Measurements from ENCODE around the gene TMEM158.

TMEM158 gene

DNA sequence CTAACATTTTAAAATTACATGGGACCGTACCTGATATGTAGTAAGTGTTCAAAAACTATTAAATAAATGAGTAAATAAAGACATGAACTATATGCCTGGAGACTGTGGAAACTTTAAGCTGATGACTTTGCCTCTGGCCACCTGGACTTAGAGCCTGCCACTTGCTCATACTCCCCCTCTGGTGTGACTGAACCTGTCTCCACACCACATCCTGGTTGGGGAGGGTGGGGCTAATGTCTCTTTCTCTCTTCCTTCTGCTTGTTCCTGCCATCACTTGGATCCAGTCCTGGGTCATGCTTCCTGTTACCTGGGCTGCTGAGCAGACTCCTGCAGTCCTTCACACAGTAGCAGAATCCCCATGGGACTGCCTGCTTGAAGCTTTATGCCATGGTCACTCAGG, 8.2 kb upstream of the TMEM158 start:
- no peak for DNase-seq (ENCODE audit: low read depth in 2 of 2)

DNA sequence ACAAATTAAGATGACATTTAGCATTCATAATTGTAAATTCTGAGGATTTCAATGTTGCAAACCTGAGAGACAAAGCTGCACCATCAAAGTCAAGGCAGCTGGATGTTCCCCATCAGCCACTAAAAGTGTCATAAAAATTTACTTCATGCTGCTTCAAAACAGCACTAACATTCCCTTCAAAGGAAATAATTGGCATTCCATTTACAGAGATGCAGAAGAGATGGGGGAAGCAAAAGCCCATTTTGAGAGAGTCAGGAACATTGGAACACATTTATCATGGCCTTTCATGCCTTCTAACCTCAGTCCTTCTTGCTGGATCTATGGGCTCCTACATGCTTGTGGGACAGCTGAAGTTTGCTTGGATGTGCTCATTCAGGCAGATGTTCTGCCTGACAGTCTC, 6.4 kb upstream of the TMEM158 start:
- no peak for DNase-seq (ENCODE audit: low read depth in 2 of 2)

DNA sequence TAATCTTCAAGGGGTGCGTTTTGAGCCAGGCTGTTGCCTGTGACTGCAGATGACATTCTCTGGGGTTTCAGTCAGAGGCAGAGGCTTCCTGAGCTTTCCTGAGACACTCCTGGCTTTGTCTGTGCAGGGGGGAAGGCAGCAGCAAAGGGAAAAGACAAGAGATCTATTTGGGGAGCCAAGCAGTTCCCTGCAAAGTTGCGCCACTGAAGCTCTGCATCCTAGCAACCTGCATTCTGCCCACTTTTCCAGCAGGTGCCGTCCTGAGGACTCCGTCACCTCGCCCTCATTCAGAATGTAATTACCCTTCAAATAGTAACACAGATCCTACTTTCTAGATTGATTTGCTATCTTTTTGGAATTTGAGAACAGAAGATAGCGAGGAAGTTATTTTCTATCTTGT, 1.9 kb upstream of the TMEM158 start:
- DNase-seq (ENCODE audit: low read depth in 2 of 2) = no peak

DNA sequence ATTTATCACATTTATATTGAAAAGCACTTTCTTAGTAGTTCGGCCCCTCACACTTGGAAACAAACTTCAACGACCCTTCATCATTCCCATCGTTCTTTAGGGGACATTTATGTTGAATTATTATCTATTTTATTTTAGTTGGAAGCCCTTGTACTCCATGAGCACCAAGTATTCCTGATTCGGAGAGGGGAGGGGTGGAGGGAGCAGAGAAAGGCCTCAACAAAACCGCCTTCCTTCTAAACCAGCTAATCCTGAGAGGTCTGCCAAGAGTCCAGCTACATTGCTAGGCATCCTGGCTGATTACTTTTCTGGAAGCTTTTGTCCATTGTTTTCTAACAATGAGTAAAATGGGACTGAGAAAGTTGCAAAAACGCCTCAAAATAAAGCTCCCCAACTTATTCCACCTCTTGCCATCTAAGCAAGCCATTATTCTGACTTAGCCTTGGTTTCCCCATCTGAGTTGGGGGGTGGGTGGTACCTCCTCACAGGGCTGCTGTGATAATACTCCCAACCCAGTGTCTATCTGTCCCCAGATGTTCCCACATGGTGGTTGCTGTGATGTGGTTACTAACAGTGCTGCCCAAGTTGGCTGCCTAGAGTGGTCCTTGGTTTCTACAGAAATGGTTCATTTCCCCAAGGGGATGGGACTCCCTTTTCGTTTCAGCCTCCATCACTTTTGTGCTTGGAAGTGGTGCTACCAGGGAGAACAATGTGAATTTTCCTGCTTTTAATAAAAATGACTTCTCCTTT, 1.2 kb upstream of the TMEM158 start:
- DNase-seq (ENCODE audit: low read depth in 2 of 2) = no peak

DNA sequence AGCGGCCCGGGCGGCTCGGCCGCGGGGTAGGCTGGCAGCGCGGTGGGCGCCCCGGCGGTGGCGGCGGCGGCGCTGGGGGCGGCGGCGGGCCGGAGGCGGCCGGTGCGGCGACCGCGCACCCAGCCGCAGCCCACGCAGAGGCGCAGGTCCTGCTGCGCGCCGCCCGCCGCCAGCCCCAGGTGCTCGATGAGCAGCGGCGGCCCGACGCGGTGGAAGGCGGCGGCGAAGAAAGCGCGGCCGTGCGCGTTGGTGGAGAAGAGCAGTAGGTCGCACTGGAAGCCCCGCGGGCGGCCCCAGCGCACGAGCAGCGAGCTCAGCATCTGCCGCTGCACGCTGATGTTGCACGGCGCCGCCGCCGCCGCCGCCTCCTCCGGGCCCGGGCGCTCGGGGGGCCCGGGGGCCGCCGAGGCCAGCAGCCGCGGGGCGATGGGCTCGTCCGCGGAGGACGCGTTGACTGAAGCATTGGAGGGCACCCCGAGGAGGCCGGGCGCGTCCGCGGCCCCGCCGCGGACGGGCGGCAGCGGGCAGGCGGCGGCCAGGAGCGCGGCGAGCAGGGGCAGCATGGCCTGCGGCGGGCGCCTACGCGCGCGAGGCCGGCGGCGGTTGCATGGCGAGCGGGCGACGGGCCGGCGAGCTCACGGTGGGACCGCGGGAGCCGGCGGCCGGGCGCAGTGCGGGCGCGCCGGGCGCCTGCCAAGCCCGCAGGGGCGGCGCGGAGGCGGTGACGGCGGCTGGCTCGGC, 452 bp downstream of the TMEM158 start:
- DNase-seq (ENCODE audit: low read depth in 2 of 2) = peak in 1 of 2 donors; percentile 17

DNA sequence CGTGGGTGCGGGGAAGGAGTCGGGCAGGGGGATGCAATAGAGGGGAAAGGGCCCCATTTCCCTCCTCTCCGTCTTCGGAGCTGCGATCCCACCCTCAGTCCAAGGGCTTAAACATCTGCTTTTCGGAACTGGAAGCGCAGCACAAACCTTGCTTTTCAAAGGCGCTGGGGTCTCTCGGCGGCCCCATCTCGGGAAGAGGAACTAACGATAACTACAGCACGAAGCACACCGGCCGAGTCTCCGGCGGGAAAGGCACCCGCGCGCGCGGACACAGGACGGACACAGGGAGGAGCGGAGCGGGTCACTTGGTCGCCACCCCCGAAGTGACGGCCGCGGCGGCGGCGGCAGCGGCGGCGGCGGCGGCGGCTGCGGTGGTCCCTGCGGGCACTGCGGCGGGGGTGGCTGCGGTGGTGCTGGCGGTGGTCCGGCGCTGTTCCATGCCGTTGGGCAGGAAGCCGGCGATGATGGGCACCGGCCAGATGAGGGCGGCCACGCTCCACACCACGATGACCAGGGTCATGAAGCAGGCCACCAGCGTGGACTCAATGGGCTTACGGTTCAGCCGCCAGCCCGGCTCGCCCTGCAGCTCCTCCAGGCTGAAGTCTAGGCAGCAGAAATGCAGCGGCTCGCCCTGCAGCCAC, 1.1 kb downstream of the TMEM158 start:
- no peak for DNase-seq (ENCODE audit: low read depth in 2 of 2)

DNA sequence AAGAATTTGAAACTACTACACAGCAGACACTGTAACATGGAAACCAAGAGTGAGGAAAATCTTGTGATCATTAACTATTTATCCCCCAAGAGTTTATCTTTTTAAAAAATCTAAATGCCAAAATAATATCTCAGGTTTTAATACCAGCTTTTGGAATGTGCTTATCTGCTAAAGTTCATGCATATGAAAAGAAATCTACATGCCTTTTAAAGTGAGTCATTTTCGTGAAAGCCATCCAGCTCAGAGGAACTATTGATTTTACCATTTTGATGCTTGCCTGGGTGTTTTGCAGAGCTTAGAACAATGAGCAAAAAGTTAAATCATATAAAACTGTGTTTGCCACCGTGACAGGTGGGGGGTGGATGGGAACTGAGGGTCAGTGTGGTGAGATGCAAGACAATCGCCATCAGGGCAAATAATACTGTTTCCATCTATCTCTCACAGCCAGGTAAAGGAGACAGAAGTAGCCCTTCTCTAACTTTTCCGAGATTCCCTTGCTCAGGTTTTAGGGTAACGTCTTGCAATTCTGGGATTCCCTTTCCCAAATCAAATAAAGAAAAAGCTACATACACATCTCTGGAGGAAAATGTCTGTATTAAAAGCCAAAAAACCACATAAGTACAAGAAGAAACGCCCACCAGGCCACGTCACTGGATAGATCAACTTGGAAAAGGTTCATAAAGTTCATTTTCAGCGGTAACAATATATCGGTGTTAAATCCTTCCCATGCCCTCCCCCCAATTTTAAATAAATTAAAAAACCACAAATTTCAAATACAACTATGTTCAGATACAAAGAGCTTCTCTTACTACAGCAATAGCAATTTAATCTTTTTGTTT, 2.0 kb downstream of the TMEM158 start:
- DNase-seq (ENCODE audit: low read depth in 2 of 2) = no peak

DNA sequence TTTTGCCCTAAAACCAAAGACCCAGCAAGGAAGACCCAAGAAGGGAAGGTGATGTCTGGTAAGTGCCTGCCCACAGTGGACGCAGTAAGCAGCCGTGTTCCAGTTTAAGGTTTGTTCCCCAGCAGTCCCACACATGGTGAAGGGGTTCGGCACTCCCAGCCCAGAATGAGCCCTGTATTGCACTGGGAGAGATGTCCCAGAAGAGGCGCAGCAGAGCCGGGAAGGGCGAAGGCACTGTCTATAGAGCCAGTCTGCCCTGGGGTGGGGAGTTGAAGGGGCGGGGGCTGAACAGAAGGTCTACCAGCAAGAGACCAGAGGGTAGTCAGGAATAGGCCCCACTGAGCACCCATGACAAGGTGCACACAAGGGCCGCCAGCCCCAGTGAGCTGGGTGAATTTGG, 6.4 kb downstream of the TMEM158 start:
- DNase-seq (ENCODE audit: low read depth in 2 of 2) = no peak

DNA sequence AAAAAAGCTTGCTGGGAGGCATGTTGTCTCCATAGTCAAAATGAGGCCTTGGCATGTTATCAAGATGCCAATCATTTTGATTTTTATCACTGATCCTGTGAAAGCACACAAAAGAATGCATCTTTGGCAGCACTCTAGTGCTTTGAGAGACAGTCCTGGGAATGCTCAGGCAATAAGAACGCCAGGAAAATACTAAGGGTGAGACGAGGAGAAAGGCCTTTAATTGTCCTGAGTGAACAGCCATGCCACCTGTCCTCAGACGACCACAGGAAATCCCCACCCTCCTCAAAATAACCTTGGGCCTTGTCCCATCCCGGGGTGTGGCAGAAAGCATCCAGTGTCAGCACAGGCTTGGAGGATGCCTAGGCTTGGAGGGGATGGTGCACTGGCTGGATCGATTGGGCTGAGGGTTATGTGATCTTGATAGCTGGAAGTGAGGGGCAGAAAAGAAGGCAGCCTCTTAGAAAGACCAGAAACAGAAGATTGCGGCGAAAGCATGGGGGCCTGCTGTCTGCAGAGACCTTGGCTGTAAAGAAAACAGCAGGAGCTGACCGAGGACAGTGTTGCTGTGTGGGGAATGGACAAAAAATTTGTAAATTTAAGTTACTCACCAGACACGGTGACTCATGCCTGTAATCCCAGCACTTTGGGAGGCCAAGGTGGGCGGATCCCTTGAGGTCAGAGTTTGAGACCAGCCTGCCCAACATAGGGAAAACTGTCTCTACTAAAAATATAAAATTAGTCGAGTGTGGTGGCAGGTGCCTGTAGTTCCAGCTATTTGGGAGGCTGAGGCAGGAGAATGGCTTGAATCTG, 7.3 kb downstream of the TMEM158 start:
- DNase-seq (ENCODE audit: low read depth in 2 of 2) = no peak

DNA sequence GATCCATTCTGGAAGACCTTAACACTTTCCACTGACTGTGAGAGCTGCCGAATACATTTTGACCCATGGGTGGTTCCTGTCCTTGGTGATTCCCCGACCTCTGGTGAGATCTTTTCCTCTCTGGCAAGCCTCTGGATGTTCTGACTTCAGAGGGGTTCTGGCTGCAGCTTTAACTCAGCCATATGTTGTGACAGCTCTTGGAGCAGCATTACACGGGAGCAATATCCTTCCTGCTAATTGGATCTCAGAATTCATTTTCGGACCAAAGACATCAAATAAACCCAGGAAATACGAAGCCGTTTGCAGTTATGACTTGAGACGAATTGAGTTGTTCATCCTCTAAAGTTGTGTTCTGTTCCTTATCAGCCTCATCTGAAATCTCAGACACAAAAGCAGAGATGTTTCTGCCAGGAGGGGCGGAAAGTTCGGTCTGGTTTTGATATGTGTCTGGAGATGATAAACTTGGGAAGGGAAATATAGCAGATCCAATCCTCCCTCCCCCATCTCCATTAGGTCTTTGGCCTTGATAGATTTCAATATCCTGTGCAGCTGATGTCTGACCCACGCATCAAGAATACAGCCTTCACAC, 10.0 kb downstream of the TMEM158 start:
- no peak for DNase-seq (ENCODE audit: low read depth in 2 of 2)

DNA sequence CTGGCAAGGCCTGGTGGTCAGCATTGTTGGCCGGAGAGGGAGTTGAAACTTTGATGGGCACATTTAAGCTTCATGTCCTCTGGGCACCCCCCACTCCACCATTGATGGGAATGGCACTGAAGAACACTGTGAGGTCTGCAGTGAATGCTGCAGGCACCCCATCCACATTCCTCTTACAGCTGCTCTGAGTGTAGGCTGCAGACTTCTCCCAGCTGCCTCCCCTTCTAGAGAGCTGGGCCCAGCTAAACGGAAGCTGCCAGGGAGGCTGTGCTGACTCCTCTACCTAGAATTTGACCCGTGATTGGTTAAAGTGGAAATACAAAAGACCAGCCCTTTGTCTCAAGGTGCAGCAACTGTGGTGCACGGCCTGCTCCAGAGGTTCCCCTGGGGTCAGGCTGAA, 10.6 kb downstream of the TMEM158 start:
- no peak for DNase-seq (ENCODE audit: low read depth in 2 of 2)

DNA sequence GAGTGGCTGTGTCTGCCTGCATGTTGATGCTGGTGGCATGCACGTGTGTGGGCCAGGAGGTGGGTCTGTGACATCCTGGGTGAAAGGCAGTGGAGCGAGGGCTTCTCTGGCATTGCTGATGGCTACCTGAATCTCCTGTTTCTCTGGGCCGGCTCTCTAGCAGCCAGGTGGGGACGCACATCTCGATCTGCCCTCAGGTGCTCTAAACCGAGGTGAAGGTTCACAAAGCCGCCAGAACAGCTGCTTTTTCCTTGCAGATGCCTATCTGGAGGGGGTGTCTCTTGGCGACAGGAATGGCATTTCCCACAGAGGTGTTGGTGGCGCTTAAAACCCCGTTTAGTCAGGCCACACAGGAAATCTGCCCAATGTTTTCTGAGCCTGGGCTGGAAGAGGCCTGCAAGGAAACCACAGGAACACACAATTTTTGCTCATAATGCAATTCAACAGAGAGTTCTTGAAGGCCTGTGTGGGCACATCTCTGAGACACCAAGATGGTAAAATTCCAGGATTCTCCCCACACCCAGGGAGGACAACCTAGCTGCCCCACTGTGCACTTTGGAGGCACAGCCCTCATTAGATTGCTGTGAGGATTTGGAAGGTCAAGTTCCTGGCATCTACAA, 11.9 kb downstream of the TMEM158 start:
- DNase-seq (ENCODE audit: low read depth in 2 of 2) = no peak

DNA sequence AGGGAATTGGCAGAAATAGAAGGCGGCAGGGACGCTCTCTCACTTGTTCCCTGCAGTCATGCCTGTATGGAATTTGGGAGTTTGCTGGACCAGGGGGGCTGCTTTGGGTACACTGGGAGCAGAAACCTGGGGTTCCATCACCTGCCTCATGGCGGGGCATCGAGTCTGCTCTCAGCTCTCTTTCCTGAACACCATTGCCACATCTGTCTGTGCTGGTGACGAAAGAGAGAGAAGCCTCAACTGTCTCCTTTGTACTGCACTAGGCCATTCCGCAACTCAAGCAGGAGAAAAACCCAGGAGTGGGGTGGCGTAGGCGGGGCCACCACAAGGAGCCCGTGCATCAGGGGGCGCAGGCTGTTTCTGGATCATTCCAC, 14.0 kb downstream of the TMEM158 start:
- DNase-seq (ENCODE audit: low read depth in 2 of 2) = no peak

DNA sequence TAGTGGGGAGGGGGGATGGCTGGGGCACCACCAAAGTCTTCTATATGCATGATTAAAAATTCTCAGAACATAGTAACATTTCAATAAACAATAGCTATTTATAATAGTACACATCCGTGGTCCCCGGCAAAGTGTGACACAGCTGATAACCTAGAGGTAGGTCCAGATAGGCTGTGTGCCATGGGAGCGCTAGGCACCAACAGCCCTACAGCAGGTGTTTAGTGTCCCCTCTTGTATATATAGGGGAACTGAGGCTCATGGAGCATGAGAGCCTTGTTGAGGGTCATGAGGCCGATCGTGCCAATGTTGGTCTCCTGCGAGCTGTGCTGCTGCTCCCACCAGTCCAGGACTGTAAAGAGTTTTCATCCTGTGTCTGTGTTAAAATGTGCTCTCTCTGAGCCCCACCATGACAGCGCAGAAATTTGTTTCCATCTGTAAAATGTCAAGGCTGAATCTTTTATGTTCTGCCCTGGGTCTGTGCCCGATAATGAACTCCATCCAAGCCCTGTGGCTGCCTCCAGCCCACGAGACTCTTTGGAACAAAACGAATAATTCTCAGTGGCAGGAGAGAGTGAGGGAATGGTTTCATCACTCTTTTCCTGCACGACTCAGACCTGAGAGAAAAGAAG, 14.5 kb downstream of the TMEM158 start:
- DNase-seq (ENCODE audit: low read depth in 2 of 2) = no peak

DNA sequence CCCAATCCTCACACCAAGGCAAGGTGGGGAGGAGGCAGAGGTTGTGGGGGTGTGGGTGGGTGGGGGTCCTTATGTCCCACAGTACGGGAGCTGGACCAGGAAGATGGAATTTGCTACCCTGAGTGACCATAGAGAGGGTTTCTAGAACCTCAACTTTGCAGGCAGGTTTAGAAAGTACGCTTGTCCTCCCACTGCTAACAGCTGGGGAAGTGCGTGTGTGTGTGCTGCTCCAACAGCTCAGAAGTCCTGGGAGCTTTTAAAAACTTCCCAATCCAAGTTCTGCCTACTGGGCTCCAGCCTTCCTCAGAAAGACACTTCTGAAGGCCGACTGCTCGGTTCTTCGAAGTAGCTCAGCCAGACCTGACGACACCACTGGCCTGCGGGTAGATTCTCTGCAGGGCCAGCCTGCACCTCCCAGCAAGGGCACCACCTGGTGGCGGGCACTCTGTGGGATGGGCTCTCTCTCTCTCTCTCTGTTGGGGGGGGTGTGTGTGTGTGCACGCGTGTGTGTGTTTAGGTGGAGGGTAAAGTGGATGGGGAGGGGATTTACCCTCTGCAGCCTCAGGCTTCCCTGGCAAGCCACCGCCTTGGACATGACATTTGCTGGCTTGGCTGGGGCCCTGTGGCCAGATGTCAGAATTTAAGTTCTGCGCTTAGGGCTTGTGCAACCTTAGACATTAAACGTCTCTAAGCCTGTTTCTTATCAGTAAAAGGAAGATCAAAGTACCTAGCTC, 15.6 kb downstream of the TMEM158 start:
- peak; percentile 64 to 69 for DNase-seq (ENCODE audit: low read depth in 2 of 2)

DNA sequence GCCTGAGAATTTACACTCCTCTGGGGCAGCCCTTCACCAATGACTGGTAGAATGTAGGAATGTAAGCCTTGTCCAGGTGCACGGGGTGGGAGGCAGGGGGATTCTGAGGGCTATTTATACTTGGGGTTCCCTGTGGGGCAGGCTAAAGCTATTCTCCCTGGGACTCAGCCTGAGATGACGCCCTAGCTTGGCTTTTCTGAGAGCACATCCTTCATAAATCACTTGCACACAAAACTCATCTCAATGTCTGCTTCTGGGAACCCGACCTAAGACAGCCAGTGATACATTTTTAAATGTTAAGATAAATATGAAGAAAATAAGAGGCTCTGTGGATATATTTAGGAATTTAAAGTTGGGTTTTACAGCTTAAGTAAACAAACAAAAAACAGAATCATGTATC, 16.6 kb downstream of the TMEM158 start:
- DNase-seq (ENCODE audit: low read depth in 2 of 2) = no peak

DNA sequence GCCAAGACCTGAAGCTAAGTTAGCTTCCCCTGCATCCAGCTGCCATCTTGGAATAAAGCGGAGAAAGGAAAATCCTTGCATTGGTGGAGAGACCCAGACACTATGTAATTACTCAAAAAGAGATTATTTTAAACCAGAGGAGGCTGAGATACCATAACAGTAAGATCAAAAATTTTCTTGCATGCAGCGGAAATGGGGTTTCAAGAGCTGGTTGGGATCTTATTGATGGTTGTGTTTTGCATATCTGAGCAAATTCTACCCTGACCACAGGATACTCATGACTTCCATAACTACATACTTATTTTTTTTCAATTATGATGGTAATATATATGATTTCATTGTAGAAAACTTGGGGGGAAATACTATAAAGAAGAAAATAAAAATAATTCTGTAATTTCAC, 17.5 kb downstream of the TMEM158 start:
- no peak for DNase-seq (ENCODE audit: low read depth in 2 of 2)

DNA sequence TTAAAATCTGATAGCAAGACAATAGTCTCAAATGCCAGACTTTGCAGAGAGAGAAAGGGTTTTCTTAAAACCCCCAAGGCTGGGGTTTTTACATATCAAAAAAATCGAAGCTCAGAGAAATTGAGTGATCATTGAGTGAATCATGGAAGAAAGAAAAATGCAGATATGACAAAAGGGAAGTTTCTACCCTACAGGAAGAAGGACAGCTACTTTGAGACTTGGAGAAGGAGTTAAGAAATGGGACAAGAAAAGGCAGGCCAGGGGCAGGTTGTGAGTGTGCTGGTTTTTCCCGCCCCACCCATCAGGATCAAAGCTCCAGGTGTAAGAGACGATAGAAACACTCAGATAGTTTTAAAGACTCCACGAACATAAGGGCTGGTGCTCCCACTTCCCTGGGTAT, 18.6 kb downstream of the TMEM158 start:
- DNase-seq (ENCODE audit: low read depth in 2 of 2) = no peak

DNA sequence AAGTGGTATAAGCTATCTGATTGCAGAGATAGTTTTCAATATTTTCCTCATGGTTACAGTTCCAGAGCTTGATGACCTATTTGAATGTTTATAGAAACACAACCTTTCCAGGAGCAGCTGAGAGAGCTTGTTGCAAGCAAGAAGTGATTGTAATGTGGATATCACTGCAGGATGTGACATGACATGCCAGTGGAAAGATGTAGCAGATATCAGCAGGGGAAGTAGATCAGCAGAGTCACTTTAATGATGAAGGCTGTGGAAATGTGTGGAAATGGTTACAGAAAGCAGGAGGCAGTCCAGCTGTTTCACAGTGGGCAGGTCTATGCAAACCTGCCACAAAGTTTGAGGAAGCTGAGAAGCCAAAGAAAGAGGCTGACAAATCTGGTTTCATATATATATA, 21.0 kb downstream of the TMEM158 start:
- no peak for DNase-seq (ENCODE audit: low read depth in 2 of 2)
